GM08714 (cell line): ENCODE data around the gene BMAL2.

ENCODE experiments used
- H3K4me3 ChIP-seq: fragments of 200-500 bp; sonication (Bioruptor generic); 2 replicates; pipeline ENCODE4 v1.5.1; 2014; ENCODE audit warnings: mild to moderate bottlenecking, low read length, inconsistent platforms
- ZNF274 ChIP-seq: IDR thresholded peaks from 2 replicates; pipeline ENCODE4 v1.6.1; 2012; ENCODE audit warnings: mild to moderate bottlenecking, low read depth, low read length

BMAL2 gene

GRCh38 chr12:27335364-27336281, 3.0 kb downstream of the BMAL2 start:
- peak overlapping the region; percentile 88 for H3K4me3 ChIP-seq
- TF ChIP-seq ZNF274 = no peak

- TF ChIP-seq ZNF274 = no peak
- H3K4me3 ChIP-seq = no peak overlapping the region
Measured at GRCh38 chr12:27336282-27336653, 3.6 kb downstream of the BMAL2 start.

DNA sequence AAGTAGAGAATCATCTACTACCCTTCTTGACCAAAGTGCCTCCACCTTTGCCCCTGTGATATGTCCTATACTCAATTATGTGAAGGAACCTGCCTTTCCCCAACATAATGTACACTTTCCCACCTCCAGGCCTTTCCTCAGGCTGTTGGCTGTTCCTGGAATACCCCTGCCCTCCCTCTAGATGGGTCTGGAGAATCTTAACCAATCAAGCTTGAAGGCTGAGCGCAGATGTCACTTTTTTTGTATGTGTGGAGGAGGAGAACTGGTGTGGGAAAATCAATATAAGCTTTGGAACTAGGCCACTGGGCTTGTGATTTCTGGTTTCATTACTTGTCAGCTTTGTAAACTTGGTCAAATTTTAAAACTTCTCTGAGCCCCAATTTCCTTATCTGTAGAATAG, 4.7 kb downstream of the BMAL2 start:
- TF ChIP-seq ZNF274 = no peak

DNA sequence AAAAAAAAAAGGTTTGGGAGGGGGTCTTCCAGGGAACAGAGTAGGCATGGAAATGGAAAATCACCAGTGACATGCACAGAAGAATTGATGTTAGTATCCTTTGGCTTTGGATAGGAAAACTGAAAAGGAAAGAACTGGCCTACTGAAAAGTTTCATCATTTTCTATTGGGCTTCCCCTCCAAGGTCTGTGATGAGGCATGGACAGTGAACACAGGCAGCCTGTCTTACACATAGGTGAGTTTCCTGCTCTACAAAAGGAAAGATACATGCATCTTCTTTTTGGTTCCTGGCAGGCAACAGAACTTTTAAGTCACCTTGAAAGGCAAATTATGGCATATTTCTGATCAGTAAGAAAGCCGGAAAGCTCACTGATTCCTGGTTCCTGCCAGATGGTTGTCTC, 5.8 kb downstream of the BMAL2 start:
- no peak for TF ChIP-seq ZNF274

More for the DNA sequence above, 4.7 kb downstream of the BMAL2 start:
- no peak overlapping the region for H3K4me3 ChIP-seq

GRCh38 chr12:27340971-27341370, 8.3 kb downstream of the BMAL2 start:
- TF ChIP-seq ZNF274 = no peak
- H3K4me3 ChIP-seq = no peak overlapping the region

More for the DNA sequence above, 5.8 kb downstream of the BMAL2 start:
- no peak overlapping the region for H3K4me3 ChIP-seq

- TF ChIP-seq ZNF274 = no peak
- no peak overlapping the region for H3K4me3 ChIP-seq
Measured at GRCh38 chr12:27342536-27342935, 9.9 kb downstream of the BMAL2 start.

DNA sequence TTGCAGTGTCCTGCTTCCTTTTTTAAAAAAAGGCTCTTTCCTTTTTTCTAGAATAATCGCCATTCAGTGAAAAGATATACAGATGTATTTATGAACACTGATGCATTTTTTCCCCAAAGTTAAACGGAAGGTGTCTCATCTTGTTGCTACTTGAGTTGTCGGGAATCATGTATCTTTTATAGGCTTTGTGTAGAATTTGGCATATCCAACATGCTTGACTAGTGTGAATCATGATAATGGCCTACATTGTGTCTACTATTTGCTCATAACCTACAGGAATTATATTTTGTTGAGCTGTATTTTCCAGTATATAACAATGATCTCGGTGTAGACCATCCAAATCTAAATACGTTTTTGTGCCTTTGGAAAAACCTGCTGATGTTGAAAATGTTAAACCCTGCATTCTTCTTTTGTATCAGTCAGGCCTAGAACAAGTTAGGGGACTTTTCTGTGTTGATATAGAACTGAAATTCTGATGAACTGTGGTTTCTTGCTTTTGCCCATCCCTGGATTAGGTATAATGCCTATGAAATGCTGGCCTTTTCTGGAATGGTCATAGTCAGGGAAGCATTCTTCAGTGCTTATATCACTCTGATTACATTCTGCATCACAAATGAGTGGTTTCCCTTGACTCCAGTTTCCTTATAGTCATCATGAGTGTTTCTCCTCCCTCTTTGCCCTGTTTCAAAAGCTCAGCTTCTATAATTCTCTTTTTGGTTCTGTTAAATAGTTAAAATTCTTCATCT, 10.8 kb downstream of the BMAL2 start:
- no peak for TF ChIP-seq ZNF274
- no peak overlapping the region for H3K4me3 ChIP-seq

GRCh38 chr12:27344246-27344645, 11.6 kb downstream of the BMAL2 start:
- H3K4me3 ChIP-seq = no peak overlapping the region
- no peak for TF ChIP-seq ZNF274

DNA sequence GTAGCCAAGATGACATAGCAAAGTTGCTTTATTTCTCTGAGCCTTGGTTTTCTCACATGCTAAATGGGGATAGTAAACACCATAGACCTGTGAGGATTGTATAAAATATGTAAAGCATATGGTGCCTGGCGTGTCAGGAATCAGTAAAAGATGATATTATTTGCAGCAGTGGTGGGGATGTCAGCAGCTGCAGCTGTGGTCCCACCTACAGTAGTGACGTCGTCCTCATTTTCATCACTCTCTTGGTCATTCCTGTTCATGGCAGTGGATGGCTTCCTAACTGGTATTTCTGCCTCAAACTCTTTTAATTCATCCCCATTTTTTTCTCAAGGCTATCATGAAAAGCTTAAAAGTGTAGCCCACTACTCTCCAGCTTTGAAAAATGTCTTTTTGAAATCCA, 12.1 kb downstream of the BMAL2 start:
- H3K4me3 ChIP-seq = no peak overlapping the region
- no peak for TF ChIP-seq ZNF274

DNA sequence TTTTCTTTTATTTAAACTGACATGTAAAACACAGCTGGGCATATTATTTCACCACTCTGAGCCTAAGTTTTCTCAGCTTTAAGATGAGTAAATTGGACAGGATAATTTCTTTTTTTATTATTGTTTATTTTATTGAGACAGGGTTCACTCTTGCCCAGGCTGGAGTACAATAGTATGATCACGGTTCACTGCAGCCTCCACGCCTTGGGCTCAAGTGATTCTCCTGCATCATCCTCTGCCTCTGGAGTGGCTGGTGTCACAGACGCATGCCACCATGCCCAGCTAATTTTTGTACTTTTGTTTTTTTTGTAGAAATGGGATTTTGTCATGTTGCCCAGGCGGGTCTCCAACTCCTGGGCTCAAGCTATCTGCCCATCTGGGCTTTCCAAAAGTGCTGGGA, 12.7 kb downstream of the BMAL2 start:
- TF ChIP-seq ZNF274 = no peak
- no peak overlapping the region for H3K4me3 ChIP-seq

- no peak for TF ChIP-seq ZNF274
Measured at GRCh38 chr12:27347779-27348178, 15.1 kb downstream of the BMAL2 start.

DNA sequence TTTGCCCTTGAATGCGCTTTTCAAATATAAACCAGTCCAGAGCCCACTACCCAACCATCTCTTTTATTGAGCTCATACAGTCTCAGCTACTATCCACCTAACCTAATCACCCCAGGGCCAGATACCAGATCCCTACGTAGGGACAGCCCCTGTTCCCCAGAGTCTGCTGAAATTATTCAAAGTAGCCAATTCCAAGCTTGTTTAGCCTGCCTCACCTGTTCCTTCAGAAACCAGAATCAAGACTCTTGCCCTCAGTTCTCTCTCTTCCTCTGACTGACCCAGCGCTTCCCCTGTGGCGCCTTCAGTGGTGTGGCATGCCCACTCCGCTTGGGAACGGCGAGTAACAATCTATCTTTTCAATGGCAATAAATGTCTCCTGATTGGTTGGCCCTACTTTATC, 18.8 kb downstream of the BMAL2 start:
- no peak overlapping the region for H3K4me3 ChIP-seq
- TF ChIP-seq ZNF274 = no peak

More at GRCh38 chr12:27347779-27348178, 15.1 kb downstream of the BMAL2 start:
- H3K4me3 ChIP-seq = no peak overlapping the region

- no peak overlapping the region for H3K4me3 ChIP-seq
- no peak for TF ChIP-seq ZNF274
Measured at GRCh38 chr12:27355486-27355885, 22.9 kb downstream of the BMAL2 start.

GRCh38 chr12:27355979-27356378, 23.3 kb downstream of the BMAL2 start:
- no peak overlapping the region for H3K4me3 ChIP-seq
- no peak for TF ChIP-seq ZNF274

DNA sequence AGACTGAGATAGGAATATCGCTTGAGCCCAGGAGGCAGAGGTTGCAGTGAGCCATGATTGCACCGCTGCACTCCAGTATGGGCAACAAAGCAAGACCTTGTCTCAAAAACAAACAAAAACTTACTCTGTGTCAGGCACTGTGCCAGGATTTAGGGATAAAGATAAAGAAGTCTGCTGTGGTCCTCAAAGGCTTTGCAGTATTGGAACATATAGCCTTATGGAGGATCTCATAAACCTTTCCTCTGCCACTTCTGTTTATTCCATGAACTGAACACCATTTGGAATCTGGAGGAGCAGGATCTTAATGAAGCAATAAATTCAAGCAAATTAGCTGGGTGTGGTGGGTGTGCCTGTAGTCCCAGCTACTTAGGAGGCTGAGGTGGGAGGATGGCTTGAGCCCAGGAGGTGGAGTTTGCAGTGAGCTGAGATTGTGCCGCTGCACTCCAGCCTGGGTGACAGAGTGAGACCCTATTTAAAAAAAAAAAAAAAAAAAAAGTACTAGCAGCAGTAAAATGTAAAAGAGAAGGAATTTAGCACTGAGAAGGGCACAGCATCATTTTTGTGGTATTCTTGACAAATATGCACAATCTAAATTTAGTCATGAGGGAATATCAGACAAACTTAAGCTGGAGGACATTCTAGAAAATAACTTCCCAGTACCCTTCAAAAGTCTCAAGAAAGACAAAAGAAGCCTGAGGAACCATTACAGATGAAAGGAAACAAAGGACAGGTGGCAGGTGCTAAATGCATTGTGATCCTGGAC, 27.1 kb downstream of the BMAL2 start:
- no peak for TF ChIP-seq ZNF274
- no peak overlapping the region for H3K4me3 ChIP-seq
